Activated naive CD8-positive, alpha-beta T cell (primary cell): Measurements from ENCODE around the gene POLD4.
A peak's percentile ranks its signal among the peaks of the same experiment; 100 is the strongest.

ENCODE experiments used
- H3K27ac Mint-ChIP-seq: one replicate; pipeline ENCODE4 v1.8.0; 2021; ENCODE audit warnings: mixed read lengths
- H3K27me3 Mint-ChIP-seq: one replicate; pipeline ENCODE4 v1.8.0; 2021; ENCODE audit warnings: mixed read lengths
- H3K36me3 Mint-ChIP-seq: one replicate; pipeline ENCODE4 v1.8.0; 2021; ENCODE audit warnings: mixed read lengths
- H3K4me1 Mint-ChIP-seq: one replicate; pipeline ENCODE4 v1.8.0; 2021; ENCODE audit warnings: low read depth, mixed read lengths
- H3K4me3 Mint-ChIP-seq: one replicate; pipeline ENCODE4 v1.8.0; 2021; ENCODE audit warnings: mild to moderate bottlenecking, mixed read lengths
- H3K9me3 Mint-ChIP-seq: one replicate; pipeline ENCODE4 v1.8.0; 2021; ENCODE audit warnings: low read depth, mixed read lengths

The POLD4 gene

GRCh38 chr11:67369275-67369674 lies 15.9 kb upstream of the POLD4 start:
- Mint-ChIP-seq H3K36me3 (no peaks in the 10 kb centered on the region), H3K9me3 (no peaks in the 10 kb centered on the region), H3K27ac (no peak overlapping the region), H3K4me1 (peaks cover 50% of the 10 kb centered on the region), H3K27me3 (no peaks in the 10 kb centered on the region), H3K4me3 (no peak overlapping the region)

- H3K4me3 Mint-ChIP-seq: no peak overlapping the region
- no peak overlapping the region for H3K27ac Mint-ChIP-seq
- no peaks in the 10 kb centered on the region for H3K36me3 Mint-ChIP-seq
- H3K4me1 Mint-ChIP-seq: peaks cover 52% of the 10 kb centered on the region
- no peaks in the 10 kb centered on the region for H3K9me3 Mint-ChIP-seq
- H3K27me3 Mint-ChIP-seq: no peaks in the 10 kb centered on the region
Observed at GRCh38 chr11:67368621-67369020, 15.3 kb upstream of the POLD4 start.

GRCh38 chr11:67367761-67368227 lies 14.4 kb upstream of the POLD4 start:
- Mint-ChIP-seq H3K4me3 (no peak overlapping the region), H3K9me3 (no peaks in the 10 kb centered on the region), H3K4me1 (peaks cover 55% of the 10 kb centered on the region), H3K27me3 (no peaks in the 10 kb centered on the region), H3K36me3 (no peaks in the 10 kb centered on the region), H3K27ac (no peak overlapping the region)

GRCh38 chr11:67366961-67367760 lies 13.8 kb upstream of the POLD4 start:
- Mint-ChIP-seq H3K36me3 (no peaks in the 10 kb centered on the region), H3K4me3 (no peak overlapping the region), H3K27ac (no peak overlapping the region), H3K4me1 (peaks cover 56% of the 10 kb centered on the region), H3K27me3 (no peaks in the 10 kb centered on the region), H3K9me3 (no peaks in the 10 kb centered on the region)

GRCh38 chr11:67366546-67366945 lies 13.2 kb upstream of the POLD4 start:
- H3K4me1 Mint-ChIP-seq: peaks cover 52% of the 10 kb centered on the region
- H3K36me3 Mint-ChIP-seq: no peaks in the 10 kb centered on the region
- H3K27me3 Mint-ChIP-seq: no peaks in the 10 kb centered on the region
- H3K27ac Mint-ChIP-seq: no peak overlapping the region
- no peaks in the 10 kb centered on the region for H3K9me3 Mint-ChIP-seq
- H3K4me3 Mint-ChIP-seq: no peak overlapping the region

GRCh38 chr11:67365736-67366444 lies 12.5 kb upstream of the POLD4 start:
- Mint-ChIP-seq H3K4me3 (no peak overlapping the region), H3K4me1 (peaks cover 46% of the 10 kb centered on the region), H3K9me3 (no peaks in the 10 kb centered on the region), H3K36me3 (no peaks in the 10 kb centered on the region), H3K27me3 (no peaks in the 10 kb centered on the region), H3K27ac (no peak overlapping the region)

GRCh38 chr11:67364783-67365722 lies 11.7 kb upstream of the POLD4 start:
- Mint-ChIP-seq H3K36me3 (no peaks in the 10 kb centered on the region), H3K4me3 (no peak overlapping the region), H3K27ac (no peak overlapping the region), H3K9me3 (no peaks in the 10 kb centered on the region), H3K4me1 (peaks cover 41% of the 10 kb centered on the region), H3K27me3 (no peaks in the 10 kb centered on the region)

- Mint-ChIP-seq H3K9me3 (no peaks in the 10 kb centered on the region), H3K36me3 (no peaks in the 10 kb centered on the region), H3K27ac (no peak overlapping the region), H3K4me3 (no peak overlapping the region), H3K27me3 (no peaks in the 10 kb centered on the region), H3K4me1 (peaks cover 39% of the 10 kb centered on the region)
Observed at GRCh38 chr11:67364169-67364568, 10.8 kb upstream of the POLD4 start.

GRCh38 chr11:67357831-67358670 lies 4.7 kb upstream of the POLD4 start:
- no peak overlapping the region for H3K4me3 Mint-ChIP-seq
- H3K4me1 Mint-ChIP-seq: peaks cover 23% of the 10 kb centered on the region
- no peaks in the 10 kb centered on the region for H3K36me3 Mint-ChIP-seq
- no peaks in the 10 kb centered on the region for H3K9me3 Mint-ChIP-seq
- H3K27ac Mint-ChIP-seq: no peak overlapping the region
- no peaks in the 10 kb centered on the region for H3K27me3 Mint-ChIP-seq

- H3K4me3 Mint-ChIP-seq: no peak overlapping the region
- H3K36me3 Mint-ChIP-seq: no peaks in the 10 kb centered on the region
- peak overlapping the region; percentile 76 for H3K27ac Mint-ChIP-seq
- no peaks in the 10 kb centered on the region for H3K27me3 Mint-ChIP-seq
- H3K9me3 Mint-ChIP-seq: no peaks in the 10 kb centered on the region
- peaks cover 25% of the 10 kb centered on the region for H3K4me1 Mint-ChIP-seq
Observed at GRCh38 chr11:67356864-67357561, 3.7 kb upstream of the POLD4 start.

GRCh38 chr11:67356387-67356863 lies 3.1 kb upstream of the POLD4 start:
- Mint-ChIP-seq H3K9me3 (no peaks in the 10 kb centered on the region), H3K36me3 (no peaks in the 10 kb centered on the region), H3K27ac (peak overlapping the region; percentile 76), H3K4me3 (no peak overlapping the region), H3K4me1 (peaks cover 30% of the 10 kb centered on the region), H3K27me3 (no peaks in the 10 kb centered on the region)

GRCh38 chr11:67355794-67356386 lies 2.5 kb upstream of the POLD4 start:
- Mint-ChIP-seq H3K9me3 (no peaks in the 10 kb centered on the region), H3K36me3 (no peaks in the 10 kb centered on the region), H3K4me3 (no peak overlapping the region), H3K27ac (no peak overlapping the region), H3K4me1 (peaks cover 36% of the 10 kb centered on the region), H3K27me3 (no peaks in the 10 kb centered on the region)

GRCh38 chr11:67355023-67355793 lies 1.9 kb upstream of the POLD4 start:
- Mint-ChIP-seq H3K4me3 (no peak overlapping the region), H3K9me3 (no peaks in the 10 kb centered on the region), H3K36me3 (no peaks in the 10 kb centered on the region), H3K27ac (no peak overlapping the region), H3K4me1 (peaks cover 37% of the 10 kb centered on the region), H3K27me3 (no peaks in the 10 kb centered on the region)
